Activated CD8-positive, alpha-beta T cell treated with anti-CD3 and anti-CD28 coated beads for 36 hours (primary cell): ENCODE results near the gene PITPNB. TPM values are rescaled to one million over a fixed set of nuclear protein-coding genes. Genes with fewer than 3 reads are reported as not detected.

Source experiments
- ATAC-seq: fragments of 200-7000 bp; cut with Tn5 transposase; one replicate; pipeline ENCODE4 v1.10.0; 2021; ENCODE audit warnings: mild to moderate bottlenecking, moderate library complexity
- CTCF ChIA-PET: fragments of 350-600 bp; sonication (Branson Sonifier 250); formaldehyde crosslinking; loops from one replicate; lab custom pipeline; 2021; ENCODE audit warnings: antibody characterized with exemption; lab: Charles Lee
- POLR2A ChIA-PET: fragments of 350-600 bp; sonication (Branson Sonifier 250); formaldehyde crosslinking; loops from one replicate; lab custom pipeline; 2021; ENCODE audit warnings: antibody characterized with exemption; lab: Charles Lee
- DNase-seq: peaks from one replicate; pipeline ENCODE4 v3.0.0-alpha.2; 2020
- H3K27ac Mint-ChIP-seq: one replicate; pipeline ENCODE4 v1.8.0; 2021; ENCODE audit warnings: mild to moderate bottlenecking, mixed read lengths
- H3K27me3 Mint-ChIP-seq: one replicate; pipeline ENCODE4 v1.8.0; 2021; ENCODE audit warnings: mixed read lengths
- H3K36me3 Mint-ChIP-seq: one replicate; pipeline ENCODE4 v1.8.0; 2021; ENCODE audit warnings: low read depth, mixed read lengths
- H3K4me1 Mint-ChIP-seq: one replicate; pipeline ENCODE4 v1.8.0; 2021; ENCODE audit warnings: low read depth, mixed read lengths
- H3K4me3 Mint-ChIP-seq: one replicate; pipeline ENCODE4 v1.8.0; 2021; ENCODE audit warnings: mild to moderate bottlenecking, moderate library complexity, mixed read lengths
- H3K9me3 Mint-ChIP-seq: one replicate; pipeline ENCODE4 v1.8.0; 2021; ENCODE audit warnings: mixed read lengths
- intact Hi-C: fragments of 100-400 bp; cut with micrococcal nuclease; formaldehyde crosslinking; loops from one replicate; pipeline ENCODE4 v1.10.0; 2022
- total RNA-seq, 2 experiments: library from RNA; stranded (reverse); gene quantifications; one replicate each; pipeline ENCODE4 v1.2.3, GENCODE V29; 2021
- TF ChIP-seq, protein P1 (sequence below): fragments of 200-600 bp; IDR thresholded peaks from one replicate; pipeline ENCODE4 v1.8.0; 2022; ENCODE audit warnings: antibody characterized with exemption, mild to moderate bottlenecking

The PITPNB gene
- total RNA-seq, 2 experiments from 2014 or later, result 87.7 to 89.1 TPM

DNA sequence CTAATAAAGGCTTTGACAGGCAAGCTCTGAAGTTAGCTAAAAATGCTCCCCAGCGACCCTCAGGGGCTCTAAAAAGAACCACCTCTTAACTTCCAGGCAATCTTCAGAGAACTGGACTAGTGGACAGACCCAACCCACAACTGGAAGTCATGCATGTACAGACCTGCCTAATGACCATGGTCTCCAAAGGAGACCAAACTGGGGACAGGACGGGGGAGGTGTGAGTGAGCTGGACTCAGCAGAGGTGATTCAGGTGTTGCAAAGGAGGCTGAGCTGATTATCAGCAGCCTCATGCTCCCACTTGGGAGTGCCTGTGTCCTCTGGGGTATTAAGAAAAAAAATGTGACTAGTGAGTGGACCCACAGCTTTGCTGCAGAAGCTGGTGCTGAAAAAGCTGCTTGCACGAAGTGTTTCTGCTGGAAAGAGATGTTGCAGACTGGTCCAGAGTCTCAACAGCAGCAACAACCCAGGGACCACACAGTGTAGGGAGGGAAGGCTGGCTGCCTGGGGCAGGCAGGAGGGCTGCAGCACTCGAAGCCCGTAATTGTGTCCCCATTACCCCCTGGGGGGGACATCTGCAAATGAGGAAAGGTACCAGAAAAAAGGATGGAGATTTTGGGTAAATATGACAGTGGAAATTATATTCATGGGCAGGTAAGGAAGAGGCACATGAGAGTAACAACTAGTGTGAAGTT, 35.3 kb downstream of the PITPNB start:
- Mint-ChIP-seq H3K4me3 (no peak overlapping the region), H3K4me1 (peaks cover 14% of the 10 kb centered on the region), H3K36me3 (peaks cover 32% of the 10 kb centered on the region), H3K9me3 (no peaks in the 10 kb centered on the region), H3K27me3 (no peaks in the 10 kb centered on the region), H3K27ac (no peak overlapping the region)
- ATAC-seq (no peak), DNase-seq (no peak)
- intact Hi-C loops, result no loop called here
- ChIA-PET POLR2A (no interaction called here), CTCF (interaction anchor here (0.9 to 9.4 kb wide), 5 partner anchors 13 to 125 kb away, joined by 3 to 61 read pairs (median 8); partner anchors contain the start of gene PITPNB)
- TF ChIP-seq, protein P1, sequence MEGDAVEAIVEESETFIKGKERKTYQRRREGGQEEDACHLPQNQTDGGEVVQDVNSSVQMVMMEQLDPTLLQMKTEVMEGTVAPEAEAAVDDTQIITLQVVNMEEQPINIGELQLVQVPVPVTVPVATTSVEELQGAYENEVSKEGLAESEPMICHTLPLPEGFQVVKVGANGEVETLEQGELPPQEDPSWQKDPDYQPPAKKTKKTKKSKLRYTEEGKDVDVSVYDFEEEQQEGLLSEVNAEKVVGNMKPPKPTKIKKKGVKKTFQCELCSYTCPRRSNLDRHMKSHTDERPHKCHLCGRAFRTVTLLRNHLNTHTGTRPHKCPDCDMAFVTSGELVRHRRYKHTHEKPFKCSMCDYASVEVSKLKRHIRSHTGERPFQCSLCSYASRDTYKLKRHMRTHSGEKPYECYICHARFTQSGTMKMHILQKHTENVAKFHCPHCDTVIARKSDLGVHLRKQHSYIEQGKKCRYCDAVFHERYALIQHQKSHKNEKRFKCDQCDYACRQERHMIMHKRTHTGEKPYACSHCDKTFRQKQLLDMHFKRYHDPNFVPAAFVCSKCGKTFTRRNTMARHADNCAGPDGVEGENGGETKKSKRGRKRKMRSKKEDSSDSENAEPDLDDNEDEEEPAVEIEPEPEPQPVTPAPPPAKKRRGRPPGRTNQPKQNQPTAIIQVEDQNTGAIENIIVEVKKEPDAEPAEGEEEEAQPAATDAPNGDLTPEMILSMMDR, result no peak

DNA sequence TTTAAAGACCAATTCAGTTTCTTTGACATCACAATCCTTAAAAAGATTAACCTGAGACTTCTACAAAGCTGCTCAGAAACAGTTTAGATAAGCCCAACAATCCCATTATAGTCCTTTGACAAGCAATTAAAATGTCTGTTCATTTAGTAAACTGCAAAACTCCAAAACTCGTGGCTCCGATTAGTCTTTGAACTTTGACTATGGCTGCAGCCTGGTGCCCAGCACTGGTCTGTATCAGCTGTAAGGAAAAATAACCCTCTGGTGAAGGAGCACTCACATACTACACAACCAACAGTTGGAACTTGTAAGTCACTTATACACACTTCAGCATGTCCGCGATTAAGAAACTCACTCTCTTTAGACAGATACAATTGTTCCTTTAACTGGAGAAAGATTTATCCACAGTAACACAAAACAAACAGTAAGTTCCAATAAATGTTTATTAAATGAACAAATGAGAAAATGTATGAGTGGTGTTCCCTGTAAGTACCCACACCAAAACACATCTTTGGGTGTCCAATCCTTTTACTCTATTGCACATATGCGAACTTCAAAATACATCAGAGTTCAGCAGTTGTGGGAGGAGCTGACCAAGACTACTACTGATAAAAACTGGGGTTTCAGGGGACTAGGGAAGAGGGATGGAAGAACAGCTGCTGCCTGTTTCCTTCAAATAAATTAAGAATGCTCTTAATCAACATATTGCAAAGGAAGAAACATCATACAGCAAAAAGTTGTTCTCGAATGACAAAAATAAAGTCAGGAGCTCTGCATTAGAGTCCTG, 36.4 kb downstream of the PITPNB start:
- intact Hi-C loops, result no loop called here
- H3K27me3 Mint-ChIP-seq, result no peaks in the 10 kb centered on the region
- no peak for DNase-seq
- ATAC-seq, result no peak
- no peak overlapping the region for H3K27ac Mint-ChIP-seq
- H3K36me3 Mint-ChIP-seq, result peaks cover 26% of the 10 kb centered on the region
- H3K9me3 Mint-ChIP-seq, result no peaks in the 10 kb centered on the region
- TF ChIP-seq, protein P1, result no peak
- ChIA-PET CTCF (interaction anchor here (0.9 to 9.4 kb wide), 5 partner anchors 12 to 126 kb away, joined by 3 to 61 read pairs (median 15); no protein-coding TSS in a partner anchor), POLR2A (no interaction called here)
- H3K4me1 Mint-ChIP-seq, result peaks cover 25% of the 10 kb centered on the region
- H3K4me3 Mint-ChIP-seq, result no peak overlapping the region

DNA sequence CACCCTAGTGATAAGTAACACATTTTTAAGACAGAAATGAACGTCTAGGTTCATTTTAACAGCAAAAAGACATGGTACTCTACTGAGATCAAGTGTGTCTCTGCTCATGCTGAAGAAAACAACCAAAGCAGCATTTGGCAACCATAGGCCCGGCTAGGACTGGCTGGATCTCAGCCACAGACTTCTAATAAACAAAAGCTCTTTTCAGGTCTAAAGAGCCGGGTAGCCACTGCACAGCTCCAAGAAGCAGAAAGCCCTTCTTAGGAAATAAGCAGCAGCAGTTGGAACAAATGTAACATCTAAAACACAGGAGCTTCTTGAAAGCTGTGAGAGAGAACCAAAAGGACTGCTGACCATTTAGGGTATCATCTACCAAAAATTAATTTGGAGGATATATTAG, 37.6 kb downstream of the PITPNB start:
- intact Hi-C loops, result no loop called here
- TF ChIP-seq, protein P1, result no peak
- no peak overlapping the region for H3K4me3 Mint-ChIP-seq
- peaks cover 20% of the 10 kb centered on the region for H3K36me3 Mint-ChIP-seq
- POLR2A ChIA-PET, result interaction anchor here (1.0 kb wide), 1 partner anchor 20 kb away, joined by 3 read pairs; no protein-coding TSS in a partner anchor
- CTCF ChIA-PET, result interaction anchor here (0.6 to 3.4 kb wide), 21 partner anchors 10 to 144 kb away, joined by 3 to 28 read pairs (median 4); no protein-coding TSS in a partner anchor
- H3K27ac Mint-ChIP-seq, result no peak overlapping the region
- ATAC-seq (no peak), DNase-seq (no peak)
- H3K4me1 Mint-ChIP-seq, result peaks cover 35% of the 10 kb centered on the region
- H3K27me3 Mint-ChIP-seq, result no peaks in the 10 kb centered on the region
- H3K9me3 Mint-ChIP-seq, result no peaks in the 10 kb centered on the region

DNA sequence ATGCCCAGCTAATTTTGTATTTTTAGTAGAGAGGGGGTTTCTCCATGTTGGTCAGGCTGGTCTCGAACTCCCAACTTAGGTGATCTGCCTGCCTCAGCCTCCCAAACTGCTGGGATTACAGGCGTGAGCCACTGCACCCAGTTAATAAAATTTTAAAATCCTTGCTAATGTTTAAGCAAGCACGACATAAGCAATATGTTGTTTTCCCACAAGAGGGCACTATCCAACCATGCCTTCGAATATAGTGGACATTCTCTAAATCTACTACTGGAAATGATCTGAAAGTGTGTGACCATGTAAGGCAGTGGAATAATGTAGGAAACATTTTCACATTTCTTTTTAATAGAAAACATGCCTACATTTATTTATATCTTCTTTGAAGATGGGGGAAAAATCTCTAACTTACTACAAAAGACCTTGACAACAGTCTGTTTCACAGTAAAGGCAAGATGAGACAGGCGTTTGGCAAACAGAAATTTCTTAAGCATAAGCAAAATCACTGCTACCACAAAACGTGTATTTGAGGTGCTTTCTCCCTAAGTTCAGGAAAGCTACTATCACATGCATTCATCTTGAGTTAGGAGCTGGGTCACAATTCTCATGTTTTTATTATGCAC, 38.2 kb downstream of the PITPNB start:
- Mint-ChIP-seq H3K36me3 (peaks cover 18% of the 10 kb centered on the region), H3K27me3 (no peaks in the 10 kb centered on the region), H3K27ac (no peak overlapping the region), H3K4me3 (no peak overlapping the region), H3K9me3 (no peaks in the 10 kb centered on the region), H3K4me1 (peaks cover 39% of the 10 kb centered on the region)
- DNase-seq, result peak; percentile 27
- TF ChIP-seq, protein P1, result peak; percentile 67
- ChIA-PET POLR2A (no interaction called here), CTCF (interaction anchor here (0.6 to 3.4 kb wide), 30 partner anchors 8 to 144 kb away, joined by 3 to 28 read pairs (median 4); no protein-coding TSS in a partner anchor)
- intact Hi-C loops, result no loop called here
- no peak for ATAC-seq
